ENCODE results near the gene CCDC82. TPM values are rescaled to one million over a fixed set of nuclear protein-coding genes. Genes with fewer than 3 reads are reported as not detected.

CCDC82 gene
- polyA plus RNA-seq, 1 experiment: 4.6 TPM

DNA sequence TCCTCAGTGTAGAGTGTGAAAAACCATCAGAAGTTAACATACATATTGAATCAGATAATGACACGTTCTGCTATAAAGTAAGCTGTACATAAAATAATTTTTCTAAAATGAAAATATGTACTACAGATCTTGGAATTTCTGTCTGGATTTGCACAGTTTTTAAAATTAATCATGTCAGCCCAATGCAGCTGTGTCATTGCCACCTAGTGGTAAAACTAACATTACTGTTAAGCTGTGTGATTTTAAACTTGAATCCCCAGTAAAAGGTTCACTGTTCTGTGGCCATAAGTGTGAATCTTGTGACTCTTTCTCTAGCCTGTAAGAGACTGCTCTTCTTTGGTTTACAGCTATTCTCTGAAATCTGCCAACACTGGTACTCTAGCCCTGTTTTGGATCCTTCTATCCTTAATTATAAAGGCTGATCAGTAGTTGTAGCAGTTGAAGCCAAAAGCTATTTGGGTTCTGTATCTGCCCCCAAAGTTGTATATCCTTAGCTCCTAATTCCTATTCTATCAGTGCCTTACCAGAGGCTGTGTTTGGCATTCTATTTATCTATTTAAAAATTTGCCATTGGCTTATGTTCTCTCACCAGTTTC, 4.1 kb upstream of the CCDC82 start:
- CTCF ChIA-PET: interaction anchor here (0.7 to 2.4 kb wide), 8 partner anchors 9 to 1444 kb away, joined by 3 to 17 read pairs (median 6); partner anchors contain the start of genes CEP57, FAM76B and MAML2
- POLR2A ChIA-PET: no interaction called here
- no peak for DNase-seq (ENCODE audit: low read depth)
- Histone ChIP-seq H3K27me3 (ENCODE audit: control insufficient read depth, insufficient read depth, low read length) (no peaks in the 10 kb centered on the region), H3K36me3 (ENCODE audit: control insufficient read depth, insufficient read depth, low read length) (no peaks in the 10 kb centered on the region), H3K4me3 (ENCODE audit: low read depth, low read length) (no peak overlapping the region)
- TF ChIP-seq, protein P1, sequence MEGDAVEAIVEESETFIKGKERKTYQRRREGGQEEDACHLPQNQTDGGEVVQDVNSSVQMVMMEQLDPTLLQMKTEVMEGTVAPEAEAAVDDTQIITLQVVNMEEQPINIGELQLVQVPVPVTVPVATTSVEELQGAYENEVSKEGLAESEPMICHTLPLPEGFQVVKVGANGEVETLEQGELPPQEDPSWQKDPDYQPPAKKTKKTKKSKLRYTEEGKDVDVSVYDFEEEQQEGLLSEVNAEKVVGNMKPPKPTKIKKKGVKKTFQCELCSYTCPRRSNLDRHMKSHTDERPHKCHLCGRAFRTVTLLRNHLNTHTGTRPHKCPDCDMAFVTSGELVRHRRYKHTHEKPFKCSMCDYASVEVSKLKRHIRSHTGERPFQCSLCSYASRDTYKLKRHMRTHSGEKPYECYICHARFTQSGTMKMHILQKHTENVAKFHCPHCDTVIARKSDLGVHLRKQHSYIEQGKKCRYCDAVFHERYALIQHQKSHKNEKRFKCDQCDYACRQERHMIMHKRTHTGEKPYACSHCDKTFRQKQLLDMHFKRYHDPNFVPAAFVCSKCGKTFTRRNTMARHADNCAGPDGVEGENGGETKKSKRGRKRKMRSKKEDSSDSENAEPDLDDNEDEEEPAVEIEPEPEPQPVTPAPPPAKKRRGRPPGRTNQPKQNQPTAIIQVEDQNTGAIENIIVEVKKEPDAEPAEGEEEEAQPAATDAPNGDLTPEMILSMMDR (IDR thresholded peaks at IDR 0.05; ENCODE audit: insufficient read depth, low read depth, low read length): peak; percentile 71

DNA sequence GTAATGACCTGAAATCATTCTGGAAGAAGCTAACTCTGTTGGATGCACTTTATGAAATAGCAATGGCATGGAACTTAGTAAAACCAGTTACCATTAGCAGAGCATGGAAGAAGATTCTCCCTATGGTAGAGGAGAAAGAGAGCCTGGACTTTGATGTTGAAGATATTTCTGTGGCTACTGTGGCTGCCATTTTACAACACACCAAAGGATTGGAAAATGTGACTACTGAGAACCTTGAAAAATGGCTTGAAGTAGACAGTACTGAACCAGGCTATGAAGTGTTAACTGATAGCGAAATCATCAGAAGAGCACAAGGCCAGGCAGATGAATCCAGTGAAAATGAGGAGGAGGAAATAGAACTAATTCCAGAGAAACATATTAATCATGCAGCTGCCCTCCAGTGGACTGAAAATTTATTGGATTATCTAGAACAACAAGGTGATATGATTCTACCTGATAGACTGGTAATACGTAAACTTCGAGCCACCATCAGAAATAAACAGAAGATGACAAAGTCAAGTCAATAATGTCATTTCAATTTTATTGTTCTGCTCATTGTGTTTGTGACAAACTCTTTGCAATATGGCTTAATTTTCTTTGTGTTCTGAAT, 2.1 kb upstream of the CCDC82 start:
- ChIA-PET CTCF (no interaction called here), POLR2A (no interaction called here)
- H3K36me3 ChIP-seq (ENCODE audit: control insufficient read depth, insufficient read depth, low read length): no peaks in the 10 kb centered on the region
- H3K4me3 ChIP-seq (ENCODE audit: low read depth, low read length): no peak overlapping the region
- TF ChIP-seq, protein P1 (IDR thresholded peaks at IDR 0.05; ENCODE audit: insufficient read depth, low read depth, low read length): peak; percentile 11; the same call in 1 of the 2 replicates
- no peaks in the 10 kb centered on the region for H3K27me3 ChIP-seq (ENCODE audit: control insufficient read depth, insufficient read depth, low read length)
- DNase-seq (ENCODE audit: low read depth): no peak

DNA sequence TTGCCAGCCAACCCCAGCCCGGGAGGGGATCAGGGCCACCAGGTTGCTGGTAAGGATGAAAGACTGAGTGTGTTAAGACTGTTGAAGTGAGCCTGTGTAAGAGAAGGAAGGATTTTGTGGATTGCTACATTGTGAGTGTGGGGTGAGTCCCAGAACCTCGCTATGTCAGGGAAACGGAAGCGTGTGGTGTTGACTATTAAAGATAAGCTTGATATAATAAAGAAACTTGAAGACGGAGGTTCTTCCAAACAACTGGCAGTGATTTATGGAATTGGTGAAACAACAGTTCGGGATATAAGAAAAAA, 728 bp upstream of the CCDC82 start:
- DNase-seq (ENCODE audit: low read depth): no peak
- Histone ChIP-seq H3K27me3 (ENCODE audit: control insufficient read depth, insufficient read depth, low read length) (no peaks in the 10 kb centered on the region), H3K36me3 (ENCODE audit: control insufficient read depth, insufficient read depth, low read length) (no peaks in the 10 kb centered on the region), H3K4me3 (ENCODE audit: low read depth, low read length) (peak overlapping the region; percentile 97)
- POLR2A ChIA-PET: interaction anchor here (0.7 kb wide), 2 partner anchors 235 to 359 kb away, joined by 3 read pairs; no protein-coding TSS in a partner anchor
- TF ChIP-seq, protein P1 (IDR thresholded peaks at IDR 0.05; ENCODE audit: insufficient read depth, low read depth, low read length): no peak
- CTCF ChIA-PET: interaction anchor here (2.7 kb wide), 1 partner anchor 48 kb away, joined by 13 read pairs; the partner anchor contains the start of gene MAML2

DNA sequence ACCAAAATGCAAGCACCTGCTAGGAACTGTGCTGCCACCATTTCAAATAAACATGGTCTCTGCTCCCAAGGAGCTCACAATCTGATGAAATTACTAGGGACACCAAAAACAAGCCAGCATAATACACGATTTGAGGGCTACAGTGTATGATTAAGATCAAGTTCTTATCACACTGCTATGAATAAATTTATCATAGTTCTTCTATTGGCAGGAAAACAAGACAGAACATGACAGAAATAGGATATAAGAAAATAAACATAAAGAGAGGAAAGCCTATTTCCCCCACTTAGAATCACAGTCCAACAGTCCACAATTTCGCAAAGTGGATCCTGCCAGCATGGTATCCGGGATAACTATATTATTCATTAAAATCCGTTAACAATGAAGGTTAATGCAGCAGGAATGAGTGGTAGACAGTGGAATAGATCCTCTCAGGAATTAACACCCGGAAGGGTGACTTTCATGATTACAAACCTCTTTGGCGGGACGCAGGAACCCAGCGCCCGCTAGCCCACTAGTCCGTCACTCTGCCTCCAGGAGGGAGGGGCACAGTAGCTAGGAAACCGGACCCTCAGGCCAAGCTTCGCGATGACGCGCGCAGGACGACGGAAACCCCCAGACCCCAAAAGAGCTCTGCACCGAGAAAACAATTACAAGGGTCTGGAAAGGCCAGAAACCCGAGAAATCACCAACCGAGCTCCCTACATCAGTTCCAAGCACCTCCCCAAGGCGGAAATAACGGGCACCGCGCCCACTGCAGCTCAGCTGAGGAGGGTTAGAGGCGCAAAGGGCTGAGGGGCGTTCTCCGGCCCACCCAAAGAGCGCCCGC, 607 bp downstream of the CCDC82 start:
- H3K4me3 ChIP-seq (ENCODE audit: low read depth, low read length): peak overlapping the region; percentile 97
- H3K36me3 ChIP-seq (ENCODE audit: control insufficient read depth, insufficient read depth, low read length): no peaks in the 10 kb centered on the region
- CTCF ChIA-PET: interaction anchor here (0.6 to 2.7 kb wide), 5 partner anchors 46 to 557 kb away, joined by 3 to 13 read pairs (median 3); partner anchors contain the start of gene MAML2
- DNase-seq (ENCODE audit: low read depth): no peak
- TF ChIP-seq, protein P1 (IDR thresholded peaks at IDR 0.05; ENCODE audit: insufficient read depth, low read depth, low read length): no peak
- H3K27me3 ChIP-seq (ENCODE audit: control insufficient read depth, insufficient read depth, low read length): no peaks in the 10 kb centered on the region
- POLR2A ChIA-PET: interaction anchor here (0.6 to 1.0 kb wide), 4 partner anchors 74 to 598 kb away, joined by 3 to 19 read pairs (median 6); partner anchors contain the start of gene CEP57

DNA sequence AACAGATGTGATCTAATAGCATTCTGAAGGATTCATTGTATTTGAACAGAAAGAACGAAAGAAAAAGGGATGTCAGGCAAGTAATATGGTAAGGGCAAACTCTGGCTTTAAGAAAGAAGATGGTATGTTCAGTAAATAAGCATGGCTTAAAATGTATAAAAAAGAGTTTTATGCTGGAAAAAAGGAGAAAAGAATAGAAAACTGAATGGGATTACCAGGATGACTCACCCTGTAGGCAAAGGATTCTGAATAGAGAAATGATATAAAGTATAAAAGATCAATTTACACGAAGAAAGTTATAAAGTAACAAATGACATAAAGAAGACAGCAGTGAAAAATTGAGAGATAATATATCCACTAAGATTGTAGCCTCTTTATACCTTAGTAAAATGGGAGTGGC, 4.5 kb downstream of the CCDC82 start:
- ChIA-PET POLR2A (no interaction called here), CTCF (no interaction called here)
- Histone ChIP-seq H3K36me3 (ENCODE audit: control insufficient read depth, insufficient read depth, low read length) (no peaks in the 10 kb centered on the region), H3K27me3 (ENCODE audit: control insufficient read depth, insufficient read depth, low read length) (no peaks in the 10 kb centered on the region), H3K4me3 (ENCODE audit: low read depth, low read length) (no peak overlapping the region)
- TF ChIP-seq, protein P1 (IDR thresholded peaks at IDR 0.05; ENCODE audit: insufficient read depth, low read depth, low read length): no peak
- no peak for DNase-seq (ENCODE audit: low read depth)

Measured in BJ (cell line).